Mucosa of rectum (tissue), 2 donors: ENCODE measurements around the gene SLC6A7.

Source experiments
- H3K27ac ChIP-seq, 2 donors: one replicate each; pipeline ENCODE4 v1.7.0; 2013; ENCODE audit warnings: inconsistent platforms in 2 of 2, low read depth in 2 of 2, low read length in 2 of 2
- H3K27me3 ChIP-seq, 2 donors: one replicate each; pipeline ENCODE4 v1.7.0; 2013; ENCODE audit warnings: low read length in 2 of 2; ENCODE audit not compliant: control insufficient read depth in 2 of 2, insufficient read depth in 2 of 2
- H3K36me3 ChIP-seq, 2 donors: one replicate each; pipeline ENCODE4 v1.7.0; 2013; ENCODE audit warnings: low read length in 2 of 2; ENCODE audit not compliant: control insufficient read depth in 2 of 2, insufficient read depth in 2 of 2
- H3K4me1 ChIP-seq, 2 donors: one replicate each; pipeline ENCODE4 v1.7.0; 2013; ENCODE audit warnings: low read length in 2 of 2, mild to moderate bottlenecking in 1 of 2; ENCODE audit not compliant: control insufficient read depth in 2 of 2, insufficient read depth in 2 of 2
- H3K4me3 ChIP-seq, 2 donors: one replicate each; pipeline ENCODE4 v1.7.0; 2013; ENCODE audit warnings: low read length in 2 of 2
- H3K9ac ChIP-seq, 2 donors: one replicate each; pipeline ENCODE4 v1.7.0; 2013; ENCODE audit warnings: low read length in 2 of 2, low read depth in 1 of 2, mild to moderate bottlenecking in 1 of 2
- H3K9me3 ChIP-seq, 2 donors: one replicate each; pipeline ENCODE4 v1.7.0; 2013; ENCODE audit warnings: low read length in 2 of 2; ENCODE audit not compliant: control insufficient read depth in 2 of 2
- donor health status: healthy.
- donor health status: Normal muscosa, but diverticular disease.

The SLC6A7 gene

DNA sequence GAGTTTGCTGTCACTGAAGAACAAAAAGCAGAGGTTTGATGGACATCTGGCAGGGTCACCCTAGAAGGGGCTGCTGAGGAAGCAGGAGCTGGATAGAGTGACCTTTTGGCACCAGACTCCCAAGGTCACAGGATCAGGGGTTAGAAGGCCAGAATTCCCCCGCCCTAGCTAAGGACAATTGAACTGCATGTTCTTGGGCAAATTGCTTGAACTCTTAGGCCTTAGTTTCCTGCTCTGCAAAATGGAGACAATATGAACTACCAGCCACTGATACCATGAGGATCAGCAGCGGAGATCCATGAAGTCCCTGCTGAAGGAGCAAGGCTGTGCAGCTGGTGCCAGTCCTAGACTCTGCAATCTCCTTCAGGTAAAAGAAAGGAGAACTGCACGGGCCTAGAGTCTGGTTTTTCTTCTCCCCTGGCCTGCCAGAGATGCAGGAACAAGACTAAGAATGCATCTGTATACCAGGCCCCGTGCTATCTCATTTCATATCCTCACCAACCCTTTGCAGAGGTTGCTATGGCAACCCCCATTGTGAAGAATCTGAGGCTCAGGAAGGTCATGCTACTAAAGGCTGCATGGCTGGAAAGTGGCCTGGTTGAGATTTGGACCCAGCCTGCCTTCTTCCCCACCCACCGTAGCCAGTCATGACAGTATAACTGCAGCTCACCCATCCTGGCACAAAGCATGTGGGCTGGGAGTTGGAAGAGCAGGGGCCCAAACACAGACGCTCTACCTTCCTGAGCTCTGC lies 66.0 kb downstream of the SLC6A7 start:
- H3K4me1 ChIP-seq = no peaks in the 10 kb centered on the region
- no peak overlapping the region for H3K27ac ChIP-seq
- H3K36me3 ChIP-seq = no peaks in the 10 kb centered on the region
- H3K9me3 ChIP-seq = no peaks in the 10 kb centered on the region
- H3K9ac ChIP-seq = no peak overlapping the region
- no peak overlapping the region for H3K4me3 ChIP-seq
- H3K27me3 ChIP-seq = no peaks in the 10 kb centered on the region

DNA sequence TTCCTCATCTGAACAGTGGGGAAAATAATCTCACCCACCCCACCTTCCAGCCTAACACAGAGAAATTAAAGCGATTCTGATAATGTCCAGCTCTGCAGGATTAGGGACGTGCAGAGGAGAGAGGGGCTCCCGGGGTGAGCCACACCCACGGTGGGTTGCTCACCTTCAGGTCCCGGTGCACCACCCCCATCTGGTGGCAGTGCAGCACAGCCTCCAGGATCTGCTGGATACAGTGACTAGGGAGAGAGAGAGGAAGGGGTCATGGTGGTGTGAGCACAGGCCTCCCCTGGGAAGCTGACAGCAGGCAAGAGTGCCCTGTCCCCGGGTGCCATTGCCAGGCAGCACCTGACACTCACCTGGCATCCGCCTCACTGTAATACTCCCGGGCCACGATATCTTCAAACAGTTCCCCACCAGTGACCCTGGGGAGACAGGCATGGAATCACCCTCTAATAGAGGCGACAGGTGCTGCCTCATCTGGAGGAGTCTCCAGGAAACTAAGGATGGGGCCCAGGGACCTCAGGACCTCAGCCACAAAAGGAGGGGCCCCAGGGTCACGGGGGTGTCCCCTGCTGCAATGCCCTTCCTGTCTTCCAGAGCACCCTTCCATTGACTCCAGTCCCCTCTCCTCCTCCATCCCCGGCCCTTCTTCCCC lies 66.7 kb downstream of the SLC6A7 start:
- Histone ChIP-seq H3K36me3 (no peaks in the 10 kb centered on the region), H3K27ac (no peak overlapping the region), H3K27me3 (no peaks in the 10 kb centered on the region), H3K4me3 (no peak overlapping the region), H3K4me1 (no peaks in the 10 kb centered on the region), H3K9ac (no peak overlapping the region), H3K9me3 (no peaks in the 10 kb centered on the region)

DNA sequence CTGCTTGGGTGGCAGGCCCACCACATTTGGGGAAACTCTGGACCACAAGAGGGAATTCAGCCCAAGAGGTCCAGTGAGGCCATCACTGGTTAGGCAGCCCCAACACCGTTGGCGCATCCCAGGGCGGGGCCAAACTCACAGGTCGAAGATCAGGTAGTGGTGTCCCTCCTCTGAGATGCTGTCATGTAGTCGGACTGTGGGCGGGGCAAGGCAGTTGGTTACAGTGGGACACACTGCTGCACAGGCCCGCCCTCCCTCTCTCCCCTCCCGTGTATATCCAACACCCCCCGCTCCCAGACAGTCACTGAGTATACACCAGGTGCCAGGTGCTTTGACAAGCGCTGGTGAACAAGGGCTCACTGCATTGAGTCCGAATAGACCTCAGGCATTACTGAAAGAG lies 67.6 kb downstream of the SLC6A7 start:
- Histone ChIP-seq H3K9ac (no peak overlapping the region), H3K27me3 (no peaks in the 10 kb centered on the region), H3K27ac (no peak overlapping the region)

DNA sequence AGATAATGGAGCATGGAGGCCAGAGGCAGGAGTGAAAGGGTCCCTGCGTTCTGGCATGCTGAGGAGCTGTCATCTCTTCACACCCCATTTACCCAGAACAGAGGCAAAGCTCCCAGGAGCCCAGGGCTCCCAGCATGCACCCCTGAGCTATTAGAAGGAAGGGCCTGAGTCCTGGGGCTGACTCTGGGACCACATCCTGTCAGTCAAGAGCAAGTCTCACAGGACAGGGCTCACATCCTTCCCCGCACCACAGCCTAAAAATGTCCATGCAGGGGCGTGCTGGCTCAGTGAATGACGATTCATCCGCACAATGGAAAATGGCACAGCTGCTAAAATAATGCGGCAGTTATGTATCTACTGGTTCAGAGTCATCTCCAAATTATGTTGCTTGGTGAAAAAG lies 68.3 kb downstream of the SLC6A7 start:
- Histone ChIP-seq H3K36me3 (no peaks in the 10 kb centered on the region), H3K27ac (no peak overlapping the region), H3K4me1 (no peaks in the 10 kb centered on the region), H3K9ac (no peak overlapping the region), H3K27me3 (no peaks in the 10 kb centered on the region), H3K9me3 (no peaks in the 10 kb centered on the region), H3K4me3 (no peak overlapping the region)

More for the DNA sequence above, 67.6 kb downstream of the SLC6A7 start:
- H3K36me3 ChIP-seq = no peaks in the 10 kb centered on the region
- no peaks in the 10 kb centered on the region for H3K4me1 ChIP-seq
- H3K9me3 ChIP-seq = no peaks in the 10 kb centered on the region
- H3K4me3 ChIP-seq = no peak overlapping the region
